H1 (cell line): ENCODE results near the gene INTS1.

ENCODE experiments used
- CTCF ChIP-seq, 3 experiments: IDR thresholded peaks; 1 replicate in 2 of 3; 2 replicates in 1 of 3; pipeline versions ENCODE4 v1.5.1 to v1.6.1; 2011; ENCODE audit warnings: low read length in 3 of 3, mild to moderate bottlenecking in 3 of 3, inconsistent platforms in 2 of 3, low read depth in 1 of 3, moderate library complexity in 1 of 3; ENCODE audit not compliant: insufficient read depth in 1 of 3; ENCODE audit errors: control extremely low read depth in 1 of 3
- POLR2AphosphoS5 ChIP-seq: IDR thresholded peaks from 2 replicates; pipeline ENCODE4 v1.6.1; 2011; ENCODE audit warnings: low read depth, low read length
- ZNF274 ChIP-seq: IDR thresholded peaks from 2 replicates; pipeline ENCODE4 v1.7.0; 2012; ENCODE audit warnings: low read length, borderline replicate concordance; ENCODE audit errors: extremely low read depth

- TF ChIP-seq ZNF274 (no peak), CTCF (IDR thresholded peaks at IDR 0.05; ENCODE audit: control extremely low read depth in 1 of 3, insufficient read depth in 1 of 3, low read depth in 1 of 3, low read length in 3 of 3) (no peak), POLR2AphosphoS5 (no peak)
Measured at GRCh38 chr7:1545417-1546246, 41.4 kb upstream of the INTS1 start.
